GM18909 (cell line): ENCODE results near the gene PHKG1.
"Not testable (repeated sequence)": the region's sequence is repeated elsewhere in the genome, so short reads cannot be mapped to it uniquely, and the experiment has no call there.

Experiments
- ATAC-seq: cut with Tn5 transposase; IDR thresholded peaks from one replicate; pipeline ENCODE4 v1.9.1; 2021; ENCODE audit warnings: mild to moderate bottlenecking; ENCODE audit not compliant: unreplicated experiment, poor library complexity

The PHKG1 gene

GRCh38 chr7:56046721-56047445 is 45.9 kb downstream of the PHKG1 start:
- ATAC-seq: no peak

- ATAC-seq: not testable (repeated sequence)
Observed at GRCh38 chr7:56045758-56046157, 47.0 kb downstream of the PHKG1 start.

GRCh38 chr7:56040730-56041129 is 52.0 kb downstream of the PHKG1 start:
- no peak for ATAC-seq

DNA sequence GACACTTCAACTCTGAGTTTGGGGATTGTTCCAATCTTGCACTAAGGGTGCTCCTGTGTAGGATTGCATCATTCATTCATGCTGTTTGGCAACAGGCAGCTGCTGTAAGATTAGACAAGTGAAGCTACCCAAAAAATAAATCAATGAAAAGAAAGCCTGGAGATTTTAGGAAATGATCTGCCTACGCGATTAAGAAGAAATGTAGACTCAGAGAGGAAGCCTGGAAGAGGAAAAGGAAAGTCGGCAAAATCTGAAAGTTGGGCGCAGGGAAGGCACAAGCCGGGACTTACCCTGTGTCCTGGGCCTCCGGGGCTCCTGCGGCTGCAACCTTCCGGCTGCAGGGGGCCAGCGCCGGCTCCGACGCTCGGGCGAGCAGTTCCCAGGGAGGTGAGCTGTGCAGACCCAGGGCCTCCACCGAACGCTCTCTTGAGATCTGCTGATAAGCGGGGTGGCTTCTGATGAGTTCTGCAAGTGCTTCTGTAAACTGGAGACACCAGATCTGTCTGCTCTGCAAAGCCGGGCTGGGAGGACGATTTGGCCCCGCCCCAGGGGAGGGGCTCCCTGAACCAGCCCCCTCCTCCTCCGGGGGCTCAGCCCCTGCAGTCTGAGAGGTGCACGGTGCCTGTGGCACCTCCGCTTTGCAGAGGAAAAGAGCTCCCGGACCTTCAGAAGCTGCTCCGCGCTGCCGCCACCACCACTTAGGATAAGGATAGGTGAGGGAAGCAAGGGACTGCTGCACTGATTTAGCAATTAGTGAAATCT is 58.9 kb downstream of the PHKG1 start:
- ATAC-seq: peak; percentile 99

DNA sequence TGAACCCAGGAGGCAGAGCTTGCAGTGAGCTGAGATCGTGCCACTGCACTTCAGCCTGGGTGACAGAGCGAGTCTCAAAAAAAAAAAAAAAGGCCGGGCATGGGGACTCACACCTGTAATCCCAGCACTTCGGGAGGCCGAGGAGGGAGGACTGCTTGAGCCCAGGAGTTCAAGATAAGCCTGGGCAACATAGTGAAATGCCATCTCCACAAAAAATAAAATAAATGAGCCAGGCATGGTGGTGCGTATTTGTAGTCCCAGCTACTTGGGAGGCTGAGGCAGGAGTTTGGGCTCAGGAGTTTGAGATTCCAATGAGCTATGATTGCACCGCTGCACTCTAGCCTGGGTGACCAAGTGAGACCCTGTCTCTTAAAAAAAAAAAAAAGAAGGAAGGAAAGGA is 60.2 kb downstream of the PHKG1 start:
- ATAC-seq: not testable (repeated sequence)

DNA sequence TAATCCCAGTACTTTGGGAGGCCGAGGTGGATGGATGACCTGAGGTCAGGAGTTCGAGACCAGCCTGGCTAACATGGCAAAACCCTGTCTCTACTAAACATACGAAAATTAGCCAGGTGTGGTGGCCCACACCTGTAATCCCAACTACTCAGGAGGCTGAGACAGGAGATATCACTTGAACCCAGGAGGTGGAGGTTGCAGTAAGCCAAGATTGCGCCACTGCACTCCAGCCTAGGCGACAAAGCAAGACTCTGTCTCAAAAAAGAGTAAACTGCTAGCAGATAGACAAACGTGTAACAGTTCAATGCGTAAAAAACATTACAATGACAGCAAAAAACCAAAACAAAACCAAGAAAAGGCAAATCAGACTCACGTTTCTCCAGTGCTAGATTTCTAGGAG is 61.2 kb downstream of the PHKG1 start:
- ATAC-seq: not testable (repeated sequence)

DNA sequence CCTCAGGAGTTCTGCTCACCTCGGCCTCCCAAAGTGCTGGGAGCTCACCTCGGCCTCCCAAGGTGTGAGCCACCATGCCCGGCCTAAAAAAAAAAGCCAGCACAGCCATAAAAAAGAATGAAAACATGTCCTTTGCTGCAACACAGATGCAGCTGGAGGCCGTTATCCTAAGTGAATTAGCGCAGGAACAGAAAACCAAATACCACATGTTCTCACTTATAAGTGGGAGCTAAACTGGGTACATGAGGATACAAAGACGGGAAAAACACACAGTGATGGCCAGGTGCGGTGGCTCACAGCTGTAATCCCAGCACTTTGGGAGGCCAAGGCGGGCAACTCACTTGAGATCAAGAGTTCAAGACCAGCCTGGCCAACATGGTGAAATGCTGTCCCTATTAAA is 62.4 kb downstream of the PHKG1 start:
- no peak for ATAC-seq
